H9 (cell line): ENCODE measurements around the gene TMEM220. TPM values are rescaled to one million over a fixed set of nuclear protein-coding genes. Genes with fewer than 3 reads are reported as not detected.

ENCODE experiments used
- DNase-seq: peaks from one replicate; pipeline ENCODE4 v3.0.0-alpha.2; 2017
- H2AFZ ChIP-seq: one replicate; pipeline ENCODE4 v1.6.1; 2013; ENCODE audit warnings: mild to moderate bottlenecking, low read length, control low read depth, moderate library complexity
- H2AK5ac ChIP-seq: 2 replicates; pipeline ENCODE4 v1.6.1; 2013; ENCODE audit warnings: low read length, control low read depth, mixed read lengths; ENCODE audit not compliant: insufficient read length
- H2BK120ac ChIP-seq: one replicate; pipeline ENCODE4 v1.6.1; 2013; ENCODE audit warnings: low read depth, mild to moderate bottlenecking, low read length, control low read depth, inconsistent platforms; ENCODE audit not compliant: poor library complexity, severe bottlenecking
- H2BK12ac ChIP-seq: 2 replicates; pipeline ENCODE4 v1.6.1; 2013; ENCODE audit warnings: low read length, control low read depth, mixed read lengths, low read depth; ENCODE audit not compliant: insufficient read length
- H2BK15ac ChIP-seq: 2 replicates; pipeline ENCODE4 v1.6.1; 2013; ENCODE audit warnings: low read depth, low read length, control low read depth
- H2BK20ac ChIP-seq: one replicate; pipeline ENCODE4 v1.6.1; 2013; ENCODE audit warnings: low read depth, mild to moderate bottlenecking, low read length, control low read depth, inconsistent platforms; ENCODE audit not compliant: poor library complexity, severe bottlenecking
- H2BK5ac ChIP-seq: 2 replicates; pipeline ENCODE4 v1.6.1; 2013; ENCODE audit warnings: low read length, control low read depth, mixed read lengths; ENCODE audit not compliant: insufficient read length
- H3K14ac ChIP-seq: 2 replicates; pipeline ENCODE4 v1.6.1; 2013; ENCODE audit warnings: low read length, control low read depth; ENCODE audit not compliant: insufficient read depth
- H3K18ac ChIP-seq: 2 replicates; pipeline ENCODE4 v1.6.1; 2013; ENCODE audit warnings: low read depth, mild to moderate bottlenecking, mixed read lengths, low read length, control low read depth; ENCODE audit not compliant: insufficient read length
- H3K23ac ChIP-seq: 2 replicates; pipeline ENCODE4 v1.6.1; 2013; ENCODE audit warnings: low read length, control low read depth, mixed read lengths, low read depth; ENCODE audit not compliant: insufficient read length
- H3K23me2 ChIP-seq: 2 replicates; pipeline ENCODE4 v1.6.1; 2013; ENCODE audit warnings: low read depth, mild to moderate bottlenecking, mixed read lengths, low read length, control low read depth; ENCODE audit not compliant: insufficient read length, poor library complexity, severe bottlenecking
- H3K27ac ChIP-seq: 2 replicates; pipeline ENCODE4 v1.5.1; 2013; ENCODE audit warnings: low read length, control low read depth, mixed read lengths, low read depth; ENCODE audit not compliant: insufficient read length
- H3K27me3 ChIP-seq: 2 replicates; pipeline ENCODE4 v1.6.1; 2013; ENCODE audit warnings: low read length, control low read depth, inconsistent platforms; ENCODE audit not compliant: insufficient read depth
- H3K4ac ChIP-seq: 2 replicates; pipeline ENCODE4 v1.6.1; 2013; ENCODE audit warnings: low read depth, mild to moderate bottlenecking, control low read depth, inconsistent platforms, low read length, moderate library complexity
- H3K4me1 ChIP-seq: 2 replicates; pipeline ENCODE4 v1.6.1; 2013; ENCODE audit warnings: low read length, control low read depth, inconsistent platforms; ENCODE audit not compliant: insufficient read depth
- H3K4me2 ChIP-seq: 2 replicates; pipeline ENCODE4 v1.6.1; 2013; ENCODE audit warnings: low read length, control low read depth, mixed read lengths; ENCODE audit not compliant: insufficient read length, insufficient read depth
- H3K56ac ChIP-seq: 2 replicates; pipeline ENCODE4 v1.6.1; 2013; ENCODE audit warnings: low read depth, mild to moderate bottlenecking, mixed read lengths, low read length, control low read depth; ENCODE audit not compliant: insufficient read length
- H3K79me1 ChIP-seq: 2 replicates; pipeline ENCODE4 v1.6.1; 2013; ENCODE audit warnings: low read depth, mild to moderate bottlenecking, moderate library complexity, low read length, control low read depth, inconsistent platforms; ENCODE audit not compliant: insufficient read depth, poor library complexity, severe bottlenecking
- H3K79me2 ChIP-seq: 2 replicates; pipeline ENCODE4 v1.6.1; 2013; ENCODE audit warnings: low read length, control low read depth, inconsistent platforms; ENCODE audit not compliant: insufficient read depth
- H3K9ac ChIP-seq: 2 replicates; pipeline ENCODE4 v1.6.1; 2013; ENCODE audit warnings: low read length, control low read depth, mixed read lengths; ENCODE audit not compliant: insufficient read length; ENCODE audit errors: extremely low read depth
- H3K9me3 ChIP-seq: one replicate; pipeline ENCODE4 v1.6.1; 2013; ENCODE audit warnings: low read depth, low read length, inconsistent platforms; ENCODE audit not compliant: control insufficient read depth
- H3T11ph ChIP-seq: one replicate; pipeline ENCODE4 v1.6.1; 2013; ENCODE audit warnings: mild to moderate bottlenecking, low read length, control low read depth, inconsistent platforms
- H4K20me1 ChIP-seq: one replicate; pipeline ENCODE4 v1.6.1; 2013; ENCODE audit not compliant: control insufficient read depth, insufficient read length, insufficient read depth
- H4K5ac ChIP-seq: 2 replicates; pipeline ENCODE4 v1.6.1; 2013; ENCODE audit warnings: low read depth, mild to moderate bottlenecking, mixed read lengths, low read length, control low read depth; ENCODE audit not compliant: insufficient read length
- H4K8ac ChIP-seq: replicated peaks from 2 replicates; pipeline ENCODE4 v1.6.1; 2013; ENCODE audit warnings: low read length, control low read depth, mixed read lengths, low read depth; ENCODE audit not compliant: insufficient read length
- H4K91ac ChIP-seq: 2 replicates; pipeline ENCODE4 v1.6.1; 2013; ENCODE audit warnings: low read depth, mild to moderate bottlenecking, moderate library complexity, mixed read lengths, low read length, control low read depth; ENCODE audit not compliant: insufficient read length
- H3K27ac Mint-ChIP-seq, 3 experiments: 2 replicates in 2 of 3; 3 replicates in 1 of 3; pipeline ENCODE4 v1.8.0; 2020 to 2021; ENCODE audit warnings: mixed read lengths in 3 of 3, mild to moderate bottlenecking in 1 of 3, moderate library complexity in 1 of 3
- H3K27me3 Mint-ChIP-seq: 2 replicates; pipeline ENCODE4 v1.8.0; 2021; ENCODE audit warnings: low read depth, mild to moderate bottlenecking, moderate library complexity, mixed read lengths
- H3K36me3 Mint-ChIP-seq, 3 experiments: 2 replicates in 2 of 3; 3 replicates in 1 of 3; pipeline ENCODE4 v1.8.0; 2020 to 2021; ENCODE audit warnings: low read depth in 3 of 3, mixed read lengths in 3 of 3; ENCODE audit not compliant: insufficient read depth in 1 of 3
- H3K4me1 Mint-ChIP-seq, 2 experiments: 2 replicates each; pipeline ENCODE4 v1.8.0; 2020; ENCODE audit warnings: mixed read lengths in 2 of 2
- H3K4me3 Mint-ChIP-seq, 2 experiments: 2 replicates in 1 of 2; 3 replicates in 1 of 2; pipeline ENCODE4 v1.8.0; 2020 to 2021; ENCODE audit warnings: mild to moderate bottlenecking in 2 of 2, mixed read lengths in 2 of 2, moderate library complexity in 1 of 2
- H3K9me3 Mint-ChIP-seq, 2 experiments: 2 replicates in 1 of 2; 3 replicates in 1 of 2; pipeline ENCODE4 v1.8.0; 2020; ENCODE audit warnings: mild to moderate bottlenecking in 2 of 2, mixed read lengths in 2 of 2, moderate library complexity in 1 of 2
- WGBS: extraction: QIAGEN DNeasy Blood & Tissue Kit; methylation state at CpG from one replicate; pipeline ENCODE4 v1.1.7; 2013; ENCODE audit warnings: missing lambda C conversion rate, low lambda C conversion rate, mixed read lengths; ENCODE audit not compliant: insufficient read length; ENCODE audit errors: extremely low coverage; 5-methylcytosine and 5-hydroxymethylcytosine counted together
- total RNA-seq: library from RNA; stranded (reverse); gene quantifications from 2 replicates; pipeline ENCODE4 v1.2.1, GENCODE V29; 2021
- TF ChIP-seq, protein P1 (sequence below): fragments of 200-600 bp; sonication (generic); conservative IDR thresholded peaks from 3 replicates; pipeline ENCODE4 v1.8.0; 2021; ENCODE audit warnings: antibody characterized with exemption, mild to moderate bottlenecking

Gene TMEM220
- total RNA-seq, 1 experiment from 2014 or later: 6.1 TPM

DNA sequence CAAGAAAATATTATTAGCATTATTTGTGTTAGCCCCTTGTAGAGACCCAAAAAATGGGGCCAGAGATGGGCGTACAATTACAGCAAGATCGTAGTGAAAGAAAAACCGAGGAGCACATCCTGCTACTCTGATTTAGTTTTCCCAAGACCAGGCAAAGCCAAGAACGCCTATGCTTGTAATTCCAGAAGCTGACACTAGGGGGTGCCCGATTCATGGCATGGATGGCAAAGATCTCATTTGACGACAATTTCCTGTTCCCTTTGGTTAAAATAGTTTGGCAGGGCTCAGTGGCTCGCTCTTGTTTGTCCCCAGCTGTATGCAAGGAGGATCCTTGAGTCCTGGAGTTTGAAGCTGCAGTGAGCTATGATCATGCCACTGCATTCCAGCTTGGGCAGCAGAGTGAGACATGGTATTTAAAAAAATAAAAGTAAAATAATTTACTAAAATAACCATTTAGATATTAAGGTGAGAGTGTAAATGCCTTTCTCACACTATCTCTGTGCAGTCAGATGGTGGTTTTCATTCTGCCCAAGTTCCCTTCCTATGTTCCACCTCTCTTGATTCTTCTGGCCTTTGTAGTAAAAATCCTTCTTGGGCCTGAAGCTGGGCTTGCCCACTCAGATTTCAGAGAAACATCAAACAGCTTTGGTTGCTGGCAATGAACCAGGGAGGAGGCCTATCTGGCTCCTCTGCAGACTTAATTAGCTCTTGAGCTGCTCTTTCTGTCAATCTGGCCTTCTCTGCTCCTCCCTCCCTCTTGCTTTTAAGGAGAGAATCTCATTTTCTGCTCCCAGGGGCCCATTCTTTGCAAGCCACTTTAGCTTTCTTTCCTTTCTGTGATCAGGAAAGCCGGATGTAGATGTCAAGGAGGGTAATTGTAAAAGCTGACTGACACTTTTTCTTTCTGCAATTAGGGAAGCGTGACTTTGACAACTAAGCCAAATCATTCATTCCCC, 42.9 kb upstream of the TMEM220 start:
- Histone ChIP-seq H2BK120ac (no peak overlapping the region), H4K20me1 (no peaks in the 10 kb centered on the region), H4K5ac (no peak overlapping the region), H3K4me2 (no peak overlapping the region), H3T11ph (no peak overlapping the region), H2BK20ac (no peak overlapping the region), H3K4ac (no peak overlapping the region), H2BK5ac (no peak overlapping the region), H2BK12ac (no peak overlapping the region), H3K9ac (no peak overlapping the region), H3K14ac (no peak overlapping the region), H4K91ac (no peak overlapping the region), H3K9me3 (no peaks in the 10 kb centered on the region), H3K27ac (no peak overlapping the region), H2AFZ (no peak overlapping the region), H3K56ac (no peak overlapping the region), H3K23ac (no peak overlapping the region), H3K4me1 (no peaks in the 10 kb centered on the region), H3K79me1 (no peaks in the 10 kb centered on the region), H2AK5ac (no peak overlapping the region), H3K23me2 (no peaks in the 10 kb centered on the region), H3K79me2 (no peaks in the 10 kb centered on the region), H4K8ac (no peak overlapping the region), H3K27me3 (no peaks in the 10 kb centered on the region), H3K18ac (no peak overlapping the region), H2BK15ac (0 out of 2 replicates have a peak overlapping the region, but pooled peaks have one; percentile 73)
- peak; percentile 91 for DNase-seq
- Mint-ChIP-seq H3K36me3 (peaks cover 4 to 13% (median 6%) of the 10 kb centered on the region in 3 experiments), H3K27me3 (no peaks in the 10 kb centered on the region), H3K9me3 (peaks cover 8 to 14% of the 10 kb centered on the region in 2 experiments), H3K4me1 (peaks cover 4 to 7% of the 10 kb centered on the region in 2 experiments; a peak in 2 of 4 replicates), H3K4me3 (no peak overlapping the region; a peak in 1 of 5 replicates), H3K27ac (peak overlapping the region in 1 of 3 experiments; percentile 33; a peak in 1 of 7 replicates)
- TF ChIP-seq, protein P1, sequence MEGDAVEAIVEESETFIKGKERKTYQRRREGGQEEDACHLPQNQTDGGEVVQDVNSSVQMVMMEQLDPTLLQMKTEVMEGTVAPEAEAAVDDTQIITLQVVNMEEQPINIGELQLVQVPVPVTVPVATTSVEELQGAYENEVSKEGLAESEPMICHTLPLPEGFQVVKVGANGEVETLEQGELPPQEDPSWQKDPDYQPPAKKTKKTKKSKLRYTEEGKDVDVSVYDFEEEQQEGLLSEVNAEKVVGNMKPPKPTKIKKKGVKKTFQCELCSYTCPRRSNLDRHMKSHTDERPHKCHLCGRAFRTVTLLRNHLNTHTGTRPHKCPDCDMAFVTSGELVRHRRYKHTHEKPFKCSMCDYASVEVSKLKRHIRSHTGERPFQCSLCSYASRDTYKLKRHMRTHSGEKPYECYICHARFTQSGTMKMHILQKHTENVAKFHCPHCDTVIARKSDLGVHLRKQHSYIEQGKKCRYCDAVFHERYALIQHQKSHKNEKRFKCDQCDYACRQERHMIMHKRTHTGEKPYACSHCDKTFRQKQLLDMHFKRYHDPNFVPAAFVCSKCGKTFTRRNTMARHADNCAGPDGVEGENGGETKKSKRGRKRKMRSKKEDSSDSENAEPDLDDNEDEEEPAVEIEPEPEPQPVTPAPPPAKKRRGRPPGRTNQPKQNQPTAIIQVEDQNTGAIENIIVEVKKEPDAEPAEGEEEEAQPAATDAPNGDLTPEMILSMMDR: peak; percentile 97
- no CpG with 5 or more reads among the region's 9 CpGs for WGBS
